ENCODE results near the gene NCOA7. TPM values are rescaled to one million over a fixed set of nuclear protein-coding genes. Genes with fewer than 3 reads are reported as not detected.

NCOA7 gene
- total RNA-seq, 2 experiments from 2014 or later, result 34.6 to 35.7 TPM

DNA sequence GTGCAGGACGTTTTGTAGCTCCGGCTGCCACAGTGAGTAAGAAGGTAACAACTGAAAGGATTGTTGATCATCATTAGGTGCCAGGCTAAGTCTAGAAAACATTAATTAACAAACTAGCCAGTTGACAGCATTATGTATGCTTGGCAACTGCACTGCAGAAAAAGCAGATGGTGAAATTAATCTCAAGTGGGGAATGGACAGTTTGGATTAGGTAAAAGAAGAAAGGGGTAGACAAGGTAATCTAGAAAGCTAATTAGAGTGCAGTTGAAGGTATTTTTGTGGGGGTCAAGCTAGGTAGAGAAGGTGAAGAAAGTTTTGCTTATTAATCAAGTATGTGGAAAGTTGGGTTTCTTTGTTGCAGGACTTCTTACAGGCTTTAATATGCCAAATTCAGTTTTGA lies 96.2 kb downstream of the NCOA7 start:
- POLR2A ChIA-PET, result no interaction called here
- H3K27ac ChIP-seq (ENCODE audit: low read depth in 1 of 2, low read length in 2 of 2), result no peak overlapping the region
- Mint-ChIP-seq H3K4me1 (ENCODE audit: low read depth) (no peaks in the 10 kb centered on the region), H3K27ac (no peak overlapping the region), H3K27me3 (no peaks in the 10 kb centered on the region), H3K36me3 (ENCODE audit: low read depth) (peaks cover 85% of the 10 kb centered on the region), H3K4me3 (no peak overlapping the region), H3K9me3 (no peaks in the 10 kb centered on the region)
- H3K36me3 ChIP-seq (ENCODE audit: insufficient read depth, low read length), result peaks cover 81% of the 10 kb centered on the region
- H3K9me3 ChIP-seq (ENCODE audit: control insufficient read depth in 1 of 2, insufficient read depth in 1 of 2, low read length in 2 of 2), result no peaks in the 10 kb centered on the region
- intact Hi-C loops (cut with DNase I, micrococcal nuclease), result loop anchor here in 1 of 2 experiments (5.0 kb wide), 1 partner anchor 90 kb away; no protein-coding TSS in a partner anchor
- TF ChIP-seq, protein P1, sequence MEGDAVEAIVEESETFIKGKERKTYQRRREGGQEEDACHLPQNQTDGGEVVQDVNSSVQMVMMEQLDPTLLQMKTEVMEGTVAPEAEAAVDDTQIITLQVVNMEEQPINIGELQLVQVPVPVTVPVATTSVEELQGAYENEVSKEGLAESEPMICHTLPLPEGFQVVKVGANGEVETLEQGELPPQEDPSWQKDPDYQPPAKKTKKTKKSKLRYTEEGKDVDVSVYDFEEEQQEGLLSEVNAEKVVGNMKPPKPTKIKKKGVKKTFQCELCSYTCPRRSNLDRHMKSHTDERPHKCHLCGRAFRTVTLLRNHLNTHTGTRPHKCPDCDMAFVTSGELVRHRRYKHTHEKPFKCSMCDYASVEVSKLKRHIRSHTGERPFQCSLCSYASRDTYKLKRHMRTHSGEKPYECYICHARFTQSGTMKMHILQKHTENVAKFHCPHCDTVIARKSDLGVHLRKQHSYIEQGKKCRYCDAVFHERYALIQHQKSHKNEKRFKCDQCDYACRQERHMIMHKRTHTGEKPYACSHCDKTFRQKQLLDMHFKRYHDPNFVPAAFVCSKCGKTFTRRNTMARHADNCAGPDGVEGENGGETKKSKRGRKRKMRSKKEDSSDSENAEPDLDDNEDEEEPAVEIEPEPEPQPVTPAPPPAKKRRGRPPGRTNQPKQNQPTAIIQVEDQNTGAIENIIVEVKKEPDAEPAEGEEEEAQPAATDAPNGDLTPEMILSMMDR (IDR thresholded peaks at IDR 0.05), result no peak
- ATAC-seq (ENCODE audit: poor library complexity), result no peak
- no peak overlapping the region for H3K4me3 ChIP-seq (ENCODE audit: low read length)
- H3K4me1 ChIP-seq (ENCODE audit: insufficient read depth, low read length), result no peaks in the 10 kb centered on the region
- DNase-seq, result no peak
- H3K27me3 ChIP-seq (ENCODE audit: control insufficient read depth in 1 of 2, insufficient read depth in 2 of 2, low read length in 2 of 2), result no peaks in the 10 kb centered on the region
- CTCF ChIA-PET, result interaction anchor here (0.5 kb wide), 1 partner anchor 60 kb away, joined by 4 read pairs; no protein-coding TSS in a partner anchor

DNA sequence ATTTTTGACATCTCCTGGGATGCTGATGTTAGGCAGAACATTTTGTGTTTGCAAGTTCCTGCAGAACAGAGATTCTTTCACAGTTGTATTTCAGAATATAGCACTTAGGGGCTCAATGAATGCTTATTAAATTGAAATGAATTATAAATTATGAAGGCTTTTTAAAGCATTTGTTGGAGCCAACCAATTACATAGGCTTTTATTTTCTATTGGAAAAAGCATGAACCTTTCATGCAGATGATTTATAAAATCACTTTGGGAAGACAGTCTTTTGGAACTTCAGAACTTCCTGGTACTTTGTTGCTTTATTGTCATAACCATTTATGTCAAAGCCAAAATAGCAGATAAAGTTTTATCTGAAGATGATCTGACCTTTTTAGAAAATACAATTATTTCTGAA lies 96.6 kb downstream of the NCOA7 start:
- ATAC-seq (ENCODE audit: poor library complexity), result no peak
- H3K36me3 ChIP-seq (ENCODE audit: insufficient read depth, low read length), result peaks cover 77% of the 10 kb centered on the region
- H3K9me3 ChIP-seq (ENCODE audit: control insufficient read depth in 1 of 2, insufficient read depth in 1 of 2, low read length in 2 of 2), result no peaks in the 10 kb centered on the region
- no peak overlapping the region for H3K27ac ChIP-seq (ENCODE audit: low read depth in 1 of 2, low read length in 2 of 2)
- no peak overlapping the region for H3K4me3 ChIP-seq (ENCODE audit: low read length)
- TF ChIP-seq, protein P1 (IDR thresholded peaks at IDR 0.05), result no peak
- Mint-ChIP-seq H3K27ac (no peak overlapping the region), H3K27me3 (no peaks in the 10 kb centered on the region), H3K9me3 (no peaks in the 10 kb centered on the region), H3K36me3 (ENCODE audit: low read depth) (peaks cover 84% of the 10 kb centered on the region), H3K4me1 (ENCODE audit: low read depth) (no peaks in the 10 kb centered on the region), H3K4me3 (no peak overlapping the region)
- CTCF ChIA-PET, result interaction anchor here (0.5 kb wide), 1 partner anchor 59 kb away, joined by 4 read pairs; no protein-coding TSS in a partner anchor
- no peaks in the 10 kb centered on the region for H3K4me1 ChIP-seq (ENCODE audit: insufficient read depth, low read length)
- POLR2A ChIA-PET, result no interaction called here
- H3K27me3 ChIP-seq (ENCODE audit: control insufficient read depth in 1 of 2, insufficient read depth in 2 of 2, low read length in 2 of 2), result no peaks in the 10 kb centered on the region
- no peak for DNase-seq
- intact Hi-C loops (cut with DNase I, micrococcal nuclease), result loop anchor here in 1 of 2 experiments (5.0 kb wide), 1 partner anchor 90 kb away; no protein-coding TSS in a partner anchor

DNA sequence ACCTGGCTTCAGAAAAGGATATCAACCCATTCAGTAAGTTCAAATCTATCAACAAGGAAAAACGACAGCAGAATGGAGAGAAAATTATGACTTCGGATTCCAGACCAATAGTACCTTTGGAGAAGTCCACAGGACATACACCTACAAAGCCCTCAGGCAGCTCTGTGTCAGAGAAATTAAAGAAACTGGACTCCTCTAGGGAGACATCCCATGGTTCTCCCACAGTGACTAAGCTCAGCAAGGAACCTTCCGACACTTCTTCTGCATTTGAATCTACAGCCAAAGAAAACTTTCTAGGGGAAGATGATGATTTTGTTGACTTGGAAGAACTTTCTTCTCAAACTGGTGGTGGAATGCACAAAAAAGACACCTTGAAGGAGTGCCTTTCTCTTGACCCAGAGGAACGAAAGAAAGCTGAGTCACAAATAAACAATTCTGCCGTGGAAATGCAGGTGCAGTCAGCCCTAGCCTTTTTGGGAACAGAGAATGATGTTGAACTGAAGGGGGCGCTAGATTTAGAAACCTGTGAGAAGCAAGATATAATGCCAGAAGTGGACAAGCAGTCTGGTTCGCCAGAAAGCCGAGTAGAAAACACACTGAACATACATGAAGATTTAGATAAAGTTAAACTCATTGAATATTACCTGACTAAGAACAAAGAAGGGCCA lies 98.4 kb downstream of the NCOA7 start:
- intact Hi-C loops (cut with DNase I, micrococcal nuclease), result loop anchor here in 1 of 2 experiments (5.0 kb wide), 1 partner anchor 92 kb away; no protein-coding TSS in a partner anchor
- Mint-ChIP-seq H3K9me3 (no peaks in the 10 kb centered on the region), H3K27me3 (no peaks in the 10 kb centered on the region), H3K4me3 (no peak overlapping the region), H3K4me1 (ENCODE audit: low read depth) (no peaks in the 10 kb centered on the region), H3K36me3 (ENCODE audit: low read depth) (peaks cover 76% of the 10 kb centered on the region), H3K27ac (no peak overlapping the region)
- TF ChIP-seq, protein P1 (IDR thresholded peaks at IDR 0.05), result peak; percentile 38
- H3K9me3 ChIP-seq (ENCODE audit: control insufficient read depth in 1 of 2, insufficient read depth in 1 of 2, low read length in 2 of 2), result no peaks in the 10 kb centered on the region
- H3K4me3 ChIP-seq (ENCODE audit: low read length), result no peak overlapping the region
- no peaks in the 10 kb centered on the region for H3K27me3 ChIP-seq (ENCODE audit: control insufficient read depth in 1 of 2, insufficient read depth in 2 of 2, low read length in 2 of 2)
- peaks cover 74% of the 10 kb centered on the region for H3K36me3 ChIP-seq (ENCODE audit: insufficient read depth, low read length)
- POLR2A ChIA-PET, result no interaction called here
- peak; percentile 34 for ATAC-seq (ENCODE audit: poor library complexity)
- H3K4me1 ChIP-seq (ENCODE audit: insufficient read depth, low read length), result no peaks in the 10 kb centered on the region
- CTCF ChIA-PET, result interaction anchor here (0.9 to 1.7 kb wide), 2 partner anchors 68 to 108 kb away, joined by 3 to 5 read pairs; no protein-coding TSS in a partner anchor
- no peak overlapping the region for H3K27ac ChIP-seq (ENCODE audit: low read depth in 1 of 2, low read length in 2 of 2)
- DNase-seq, result peak in 4 of 14 experiments; percentile 25 to 63 (median 56)

Data from CD4-positive, alpha-beta T cell (primary cell).